HAP-1 (cell line): ENCODE results near the gene KRT77.

Source experiments
- DNase-seq, 2 experiments: peaks; one replicate each; pipeline ENCODE4 v3.0.0-alpha.2; 2016 to 2020; ENCODE audit warnings: low spot score in 2 of 2
- H3K27me3 ChIP-seq: fragments of 250-450 bp; sonication (Bioruptor Pico); 2 replicates; pipeline ENCODE4 v1.5.1; 2020; ENCODE audit warnings: low read depth, mild to moderate bottlenecking, moderate library complexity
- H3K36me3 ChIP-seq: fragments of 250-450 bp; sonication (Bioruptor Pico); replicated peaks from 2 replicates; pipeline ENCODE4 v1.5.1; 2020; ENCODE audit warnings: mild to moderate bottlenecking
- H3K4me1 ChIP-seq: fragments of 250-450 bp; sonication (Bioruptor Pico); 2 replicates; pipeline ENCODE4 v1.5.1; 2020; ENCODE audit warnings: mild to moderate bottlenecking
- H3K4me3 ChIP-seq: fragments of 250-450 bp; sonication (Bioruptor Pico); 2 replicates; pipeline ENCODE4 v1.5.1; 2020; ENCODE audit warnings: mild to moderate bottlenecking, moderate library complexity
- H3K9me3 ChIP-seq: fragments of 250-450 bp; sonication (Bioruptor Pico); 2 replicates; pipeline ENCODE4 v1.5.1; 2020; ENCODE audit warnings: mild to moderate bottlenecking, moderate library complexity
- in situ Hi-C: fragments of 300-500 bp; cut with MboI; formaldehyde crosslinking; loops from 3 replicates; pipeline ENCODE4 v1.14.3; 2020; ENCODE audit warnings: low sequenced_read_pairs, inconsistent platforms, mixed read lengths

Gene KRT77

GRCh38 chr12:52647601-52648000, 55.7 kb downstream of the KRT77 start:
- H3K36me3 ChIP-seq, result no peaks in the 10 kb centered on the region
- no peaks in the 10 kb centered on the region for H3K9me3 ChIP-seq
- in situ Hi-C loops, result no loop called here
- no peaks in the 10 kb centered on the region; the same call in 1 of the 2 replicates for H3K27me3 ChIP-seq
- no peak overlapping the region for H3K4me3 ChIP-seq
- no peak for DNase-seq
- H3K4me1 ChIP-seq, result no peaks in the 10 kb centered on the region

DNA sequence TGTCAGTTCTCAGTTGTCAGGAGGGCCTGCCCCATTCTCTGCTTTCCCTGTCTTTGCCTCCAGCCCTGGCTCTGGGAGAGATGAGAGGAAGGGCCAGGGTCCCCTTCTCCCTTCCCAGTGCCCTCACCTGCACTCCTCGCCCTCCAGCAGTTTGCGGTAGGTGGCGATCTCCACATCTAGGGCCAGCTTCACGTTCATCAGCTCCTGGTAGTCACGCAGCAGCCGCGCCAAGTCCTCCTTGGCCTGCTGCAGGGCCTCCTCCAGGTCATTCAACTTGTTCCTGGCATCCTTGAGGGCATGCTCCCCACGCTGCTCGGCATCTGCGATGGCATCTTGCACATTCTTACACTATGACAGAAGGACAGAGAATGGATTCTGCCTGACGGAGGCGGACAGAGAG, 56.7 kb downstream of the KRT77 start:
- Histone ChIP-seq H3K4me3 (no peak overlapping the region), H3K9me3 (no peaks in the 10 kb centered on the region), H3K36me3 (no peaks in the 10 kb centered on the region), H3K4me1 (no peaks in the 10 kb centered on the region), H3K27me3 (peaks cover 2% of the 10 kb centered on the region)
- no peak for DNase-seq
- in situ Hi-C loops, result no loop called here

GRCh38 chr12:52645982-52646381, 57.3 kb downstream of the KRT77 start:
- Histone ChIP-seq H3K9me3 (no peaks in the 10 kb centered on the region), H3K27me3 (peaks cover 8% of the 10 kb centered on the region), H3K4me3 (no peak overlapping the region), H3K4me1 (no peaks in the 10 kb centered on the region), H3K36me3 (no peaks in the 10 kb centered on the region)
- in situ Hi-C loops, result no loop called here
- no peak for DNase-seq

DNA sequence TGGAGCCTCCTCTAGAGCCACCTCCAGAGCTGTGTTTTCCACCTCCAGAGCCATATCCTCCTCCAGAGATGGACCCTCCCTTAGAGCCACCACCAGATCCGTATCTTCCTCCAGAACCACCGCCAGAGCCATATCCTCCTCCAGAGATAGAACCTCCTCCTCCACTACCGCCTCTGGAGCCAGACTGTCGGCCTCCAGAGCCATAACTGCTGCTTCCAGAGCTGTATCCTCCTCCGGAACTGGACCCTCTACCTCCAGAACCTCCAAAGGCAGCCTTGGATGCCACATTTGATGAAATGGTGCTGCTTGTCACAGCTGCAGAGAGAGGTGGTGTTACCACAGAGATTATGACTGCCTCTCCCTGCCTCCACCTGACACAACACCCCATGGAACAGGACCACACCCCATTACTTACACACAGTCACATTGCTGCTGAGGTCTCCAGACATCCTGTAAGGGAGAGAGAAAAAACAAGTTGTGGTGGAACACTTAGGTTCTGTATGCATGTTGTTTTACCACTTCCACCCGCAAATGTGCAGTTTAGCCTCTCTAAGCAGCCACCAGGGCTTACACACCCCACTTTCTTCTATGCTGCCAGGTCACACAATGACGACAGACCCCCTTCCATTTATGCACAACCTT, 58.1 kb downstream of the KRT77 start:
- Histone ChIP-seq H3K27me3 (peaks cover 13% of the 10 kb centered on the region), H3K36me3 (no peaks in the 10 kb centered on the region), H3K4me1 (no peaks in the 10 kb centered on the region), H3K4me3 (no peak overlapping the region), H3K9me3 (no peaks in the 10 kb centered on the region)
- in situ Hi-C loops, result no loop called here
- DNase-seq, result no peak

DNA sequence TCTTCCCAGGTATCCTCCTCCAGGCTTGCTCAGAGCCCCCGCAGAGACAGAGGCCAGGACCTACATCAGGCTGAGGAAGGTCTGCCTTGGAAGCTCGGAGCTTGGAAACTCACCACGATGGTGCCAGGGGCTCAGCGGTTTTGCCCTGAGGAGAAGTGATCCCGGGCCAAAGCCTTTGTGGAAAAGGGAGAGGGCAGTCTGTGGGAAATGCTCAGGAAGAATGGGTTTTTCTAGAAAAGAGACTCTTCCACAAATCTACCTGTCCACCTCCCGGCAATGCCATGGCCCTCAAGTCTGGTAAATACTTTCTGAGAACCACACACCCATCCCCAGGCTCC, 59.3 kb downstream of the KRT77 start:
- no peaks in the 10 kb centered on the region for H3K36me3 ChIP-seq
- no peak overlapping the region for H3K4me3 ChIP-seq
- in situ Hi-C loops, result no loop called here
- no peak for DNase-seq
- peaks cover 19% of the 10 kb centered on the region for H3K27me3 ChIP-seq
- H3K4me1 ChIP-seq, result no peaks in the 10 kb centered on the region
- no peaks in the 10 kb centered on the region for H3K9me3 ChIP-seq

DNA sequence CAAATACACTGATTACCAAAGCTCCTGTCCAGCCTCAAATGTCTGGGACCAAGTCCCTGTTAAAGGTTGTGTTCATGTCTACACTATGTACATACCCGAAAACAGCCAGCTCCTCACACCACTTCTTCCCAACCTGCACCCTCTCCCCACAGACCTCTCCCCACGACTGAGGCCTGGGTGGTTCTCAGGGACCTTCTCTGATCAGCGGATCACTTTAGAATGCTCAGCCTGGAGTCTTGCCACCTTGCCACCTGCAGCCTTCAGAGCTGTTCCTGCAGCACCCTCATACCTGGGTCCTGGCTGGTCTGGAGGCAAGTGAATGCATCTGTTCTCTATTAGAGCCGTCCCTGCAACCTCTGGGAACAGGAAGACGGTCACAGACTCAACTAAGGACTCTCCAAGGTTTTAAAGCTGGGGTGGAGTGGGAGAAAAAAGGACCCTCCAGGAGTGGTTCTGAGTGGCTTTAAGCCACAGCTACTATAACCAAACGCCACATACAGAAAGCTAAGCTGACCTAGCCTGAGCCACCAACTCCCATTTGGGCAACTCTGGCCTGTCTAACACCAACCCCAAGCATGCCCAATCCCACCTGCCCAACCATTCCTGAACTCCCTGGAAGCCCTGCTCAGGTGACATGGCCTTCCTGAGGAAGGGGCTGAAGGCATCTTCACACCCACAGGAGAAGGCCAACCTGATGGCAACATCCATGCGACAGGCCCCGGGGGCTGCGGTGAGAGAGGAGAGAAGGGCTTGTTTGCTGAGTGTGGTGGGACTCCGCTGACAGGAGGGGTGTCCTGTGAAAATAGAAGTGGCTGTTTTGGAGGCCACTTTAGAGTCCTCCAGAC, 59.9 kb downstream of the KRT77 start:
- H3K36me3 ChIP-seq, result no peaks in the 10 kb centered on the region
- no peaks in the 10 kb centered on the region for H3K4me1 ChIP-seq
- DNase-seq, result no peak
- H3K27me3 ChIP-seq, result peaks cover 25% of the 10 kb centered on the region
- H3K4me3 ChIP-seq, result no peak overlapping the region
- in situ Hi-C loops, result no loop called here
- no peaks in the 10 kb centered on the region for H3K9me3 ChIP-seq

DNA sequence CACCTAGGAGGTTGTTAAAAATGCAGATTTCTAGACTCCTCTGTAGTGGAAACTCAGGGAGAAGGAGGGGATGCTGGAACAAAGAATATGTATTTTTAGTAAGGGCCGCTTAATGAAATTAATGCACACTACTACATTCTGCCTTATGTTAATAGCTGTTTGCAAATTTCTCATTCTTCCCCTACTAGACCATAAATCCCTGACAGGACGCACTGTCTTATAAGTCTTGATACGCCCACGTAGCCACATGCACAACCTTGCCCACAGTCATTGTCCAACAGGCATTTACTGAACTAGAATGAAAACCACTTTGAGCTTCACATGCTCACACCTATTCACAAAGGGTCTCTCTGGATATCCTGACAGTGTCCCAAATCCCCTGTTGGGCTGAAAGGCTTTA, 61.9 kb downstream of the KRT77 start:
- Histone ChIP-seq H3K36me3 (no peaks in the 10 kb centered on the region), H3K27me3 (peaks cover 28% of the 10 kb centered on the region), H3K4me3 (no peak overlapping the region), H3K4me1 (no peaks in the 10 kb centered on the region), H3K9me3 (no peaks in the 10 kb centered on the region)
- DNase-seq, result no peak
- in situ Hi-C loops, result no loop called here
